SU-DHL-6 (cell line): ENCODE results near the gene MVP.

Experiments used
- CTCF ChIP-seq: fragments of 200-600 bp; sonication (generic); IDR thresholded peaks from one replicate; pipeline ENCODE4 v1.5.1; 2017; ENCODE audit warnings: antibody characterized with exemption, mild to moderate bottlenecking, low read length, moderate library complexity; ENCODE audit not compliant: insufficient read depth, poor library complexity, severe bottlenecking
- EZH2phosphoT487 ChIP-seq: fragments of 200-600 bp; sonication (generic), shearing (Covaris generic); conservative IDR thresholded peaks from 2 replicates; pipeline ENCODE4 v1.6.1; 2018; ENCODE audit warnings: mild to moderate bottlenecking, antibody characterized with exemption, low read length, moderate library complexity, mixed read lengths

- TF ChIP-seq CTCF: no peak
- TF ChIP-seq EZH2phosphoT487: no peak
Observed at GRCh38 chr16:29868396-29869009, 48.2 kb downstream of the MVP start.
